Fibroblast of mammary gland (primary cell): ENCODE data around the gene KATNB1.

ENCODE experiments used
- DNase-seq: peaks from one replicate; pipeline ENCODE4 v3.0.0-alpha.2; 2010; ENCODE audit warnings: low read depth
- H3K4me3 ChIP-seq: 2 replicates; pipeline ENCODE4 v1.5.1; 2011; ENCODE audit warnings: low read depth, mild to moderate bottlenecking, low read length, moderate library complexity; ENCODE audit not compliant: control insufficient read depth
- CTCF ChIP-seq: conservative IDR thresholded peaks from 2 replicates; pipeline ENCODE4 v1.5.1; 2011; ENCODE audit warnings: low read depth, low read length, inconsistent platforms; ENCODE audit not compliant: control insufficient read depth, insufficient read depth

Gene KATNB1

GRCh38 chr16:57736419-57737351 lies 1.1 kb downstream of the KATNB1 start:
- peak overlapping the region; percentile 72 for H3K4me3 ChIP-seq
- TF ChIP-seq CTCF: peak; percentile 9
- peak; percentile 75 for DNase-seq

- no peak for TF ChIP-seq CTCF
- no peak overlapping the region for H3K4me3 ChIP-seq
- no peak for DNase-seq
These were observed 3.3 kb downstream of the KATNB1 start for GRCh38 chr16:57738844-57739243.

- no peak overlapping the region for H3K4me3 ChIP-seq
- no peak for DNase-seq
- TF ChIP-seq CTCF: no peak
These were observed 4.3 kb downstream of the KATNB1 start for GRCh38 chr16:57739756-57740422.

- no peak overlapping the region for H3K4me3 ChIP-seq
- no peak for TF ChIP-seq CTCF
- no peak for DNase-seq
These were observed 5.0 kb downstream of the KATNB1 start for GRCh38 chr16:57740423-57741071.

- no peak for TF ChIP-seq CTCF
- H3K4me3 ChIP-seq: no peak overlapping the region
- no peak for DNase-seq
These were observed 6.2 kb downstream of the KATNB1 start for GRCh38 chr16:57741660-57742191.

- no peak for DNase-seq
- TF ChIP-seq CTCF: no peak
- H3K4me3 ChIP-seq: no peak overlapping the region
These were observed 7.0 kb downstream of the KATNB1 start for GRCh38 chr16:57742543-57742942.
